Activated CD8-positive, alpha-beta memory T cell treated with anti-CD3 and anti-CD28 coated beads for 36 hours (primary cell): ENCODE measurements around the gene TOP3B. TPM values are rescaled to one million over a fixed set of nuclear protein-coding genes. Genes with fewer than 3 reads are reported as not detected.

Experiments used
- CTCF ChIA-PET: fragments of 350-600 bp; sonication (Branson Sonifier 250); formaldehyde crosslinking; loops from one replicate; lab custom pipeline; 2021; ENCODE audit warnings: antibody characterized with exemption; lab: Charles Lee
- POLR2A ChIA-PET: fragments of 350-600 bp; sonication (Branson Sonifier 250); formaldehyde crosslinking; loops from one replicate; lab custom pipeline; 2021; ENCODE audit warnings: antibody characterized with exemption; lab: Charles Lee
- total RNA-seq, 2 experiments: library from RNA; stranded (reverse); gene quantifications; one replicate each; pipeline ENCODE4 v1.2.3, GENCODE V29; 2021

TOP3B gene
- total RNA-seq, 2 experiments from 2014 or later = 33.2 to 38.8 TPM

DNA sequence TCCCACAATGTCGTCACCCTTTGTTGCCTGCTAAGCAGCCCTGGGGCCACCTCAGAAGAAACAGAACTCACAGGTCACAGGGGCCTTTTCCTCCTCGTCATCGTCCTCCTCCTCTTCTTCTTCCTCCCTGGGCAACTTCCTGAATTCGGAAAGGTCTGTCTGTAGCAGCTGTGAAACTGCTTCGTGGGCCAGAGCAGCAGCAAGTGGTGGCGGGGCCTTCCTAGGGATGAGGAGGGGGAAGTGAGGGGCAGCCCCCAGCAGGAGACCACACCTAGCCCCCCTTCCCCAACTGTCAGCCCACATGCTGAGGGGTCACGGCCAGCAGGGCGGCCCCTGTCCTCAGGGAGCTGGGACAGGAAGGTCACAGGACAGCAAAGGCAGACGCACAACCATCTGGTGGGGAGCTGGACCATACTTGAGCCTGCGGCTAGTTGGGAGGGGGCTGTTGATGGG lies 43.1 kb downstream of the TOP3B start:
- POLR2A ChIA-PET = no interaction called here
- CTCF ChIA-PET = interaction anchor here (0.6 to 8.1 kb wide), 7 partner anchors 11 to 226 kb away, joined by 3 to 72 read pairs (median 6); partner anchors contain the start of gene PPM1F

DNA sequence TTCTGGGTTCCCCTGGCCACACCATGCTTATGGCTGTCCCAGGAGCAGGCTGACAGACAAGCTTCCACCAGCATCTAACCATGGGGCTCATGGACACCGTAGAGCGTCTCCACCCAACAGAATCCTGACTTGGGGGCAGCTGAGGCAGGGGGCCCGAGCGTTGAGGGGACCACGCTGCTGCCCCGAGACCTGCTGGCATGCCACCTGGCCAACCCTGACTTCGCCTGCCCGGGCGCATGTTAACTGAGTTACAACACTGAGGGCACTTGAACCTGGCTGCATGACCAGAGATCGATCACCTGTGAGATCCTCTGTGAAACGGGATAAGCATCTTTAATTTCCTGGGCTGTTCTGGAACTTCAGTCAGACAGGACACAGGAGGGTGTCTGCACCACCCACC lies 43.7 kb downstream of the TOP3B start:
- ChIA-PET POLR2A (no interaction called here), CTCF (interaction anchor here (0.6 to 8.1 kb wide), 13 partner anchors 12 to 270 kb away, joined by 3 to 72 read pairs (median 5); partner anchors contain the start of gene PPM1F)

DNA sequence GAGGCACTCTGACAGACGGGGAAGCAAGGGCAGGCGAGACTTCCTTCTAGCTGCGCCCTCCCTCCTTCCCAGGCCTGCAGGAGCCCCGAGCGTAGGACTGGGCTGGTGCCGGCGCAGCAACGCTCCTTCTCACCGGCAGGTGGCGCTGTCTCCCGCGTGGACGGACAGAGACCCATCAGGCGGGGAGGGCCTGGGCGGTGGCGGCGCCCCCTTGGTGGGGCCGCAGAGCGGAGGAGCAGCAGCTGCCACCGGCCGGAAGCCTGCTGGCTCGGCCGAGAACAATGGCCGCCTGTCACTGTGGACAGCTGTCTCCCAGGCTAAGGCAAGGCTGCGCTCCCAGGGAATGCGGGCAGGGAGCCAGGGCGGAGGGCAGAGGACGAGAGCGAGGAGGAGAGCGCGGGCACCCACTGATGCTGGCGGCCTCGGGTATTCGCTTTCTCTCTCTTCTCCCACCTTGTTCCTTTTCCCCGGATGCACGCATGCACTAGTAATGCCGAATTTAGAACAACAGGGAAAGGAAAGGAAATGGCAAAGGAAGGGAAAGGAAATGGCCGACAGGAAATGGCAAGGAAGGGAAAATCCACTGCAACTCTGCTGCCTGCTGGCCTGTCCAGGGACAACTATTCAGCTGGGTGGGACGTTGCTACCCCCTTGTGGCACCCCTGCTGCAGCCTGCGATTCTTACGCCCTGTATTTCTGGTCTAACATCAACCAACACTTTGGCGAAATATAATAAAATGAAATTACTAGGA lies 44.3 kb downstream of the TOP3B start:
- ChIA-PET CTCF (interaction anchor here (0.5 to 8.1 kb wide), 22 partner anchors 12 to 330 kb away, joined by 3 to 72 read pairs (median 4); partner anchors contain the start of genes PPIL2 and PPM1F), POLR2A (interaction anchor here (0.6 kb wide), 1 partner anchor 24 kb away, joined by 3 read pairs; no protein-coding TSS in a partner anchor)

DNA sequence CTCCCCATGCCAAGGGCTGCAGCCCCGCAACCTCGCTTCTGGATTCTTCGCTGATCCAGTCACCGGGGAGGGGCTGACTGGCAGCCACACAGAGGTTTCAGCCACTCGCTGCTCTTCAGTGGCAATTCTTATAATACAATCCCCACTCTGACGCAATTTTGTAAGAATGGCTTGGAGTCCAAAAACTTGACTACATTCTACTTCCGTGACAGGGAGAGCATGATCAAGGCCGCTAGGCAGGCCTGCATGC lies 44.8 kb downstream of the TOP3B start:
- CTCF ChIA-PET = interaction anchor here (0.5 to 8.1 kb wide), 18 partner anchors 13 to 329 kb away, joined by 3 to 72 read pairs (median 4); partner anchors contain the start of genes PPIL2 and PPM1F
- POLR2A ChIA-PET = interaction anchor here (0.6 kb wide), 1 partner anchor 23 kb away, joined by 3 read pairs; no protein-coding TSS in a partner anchor

DNA sequence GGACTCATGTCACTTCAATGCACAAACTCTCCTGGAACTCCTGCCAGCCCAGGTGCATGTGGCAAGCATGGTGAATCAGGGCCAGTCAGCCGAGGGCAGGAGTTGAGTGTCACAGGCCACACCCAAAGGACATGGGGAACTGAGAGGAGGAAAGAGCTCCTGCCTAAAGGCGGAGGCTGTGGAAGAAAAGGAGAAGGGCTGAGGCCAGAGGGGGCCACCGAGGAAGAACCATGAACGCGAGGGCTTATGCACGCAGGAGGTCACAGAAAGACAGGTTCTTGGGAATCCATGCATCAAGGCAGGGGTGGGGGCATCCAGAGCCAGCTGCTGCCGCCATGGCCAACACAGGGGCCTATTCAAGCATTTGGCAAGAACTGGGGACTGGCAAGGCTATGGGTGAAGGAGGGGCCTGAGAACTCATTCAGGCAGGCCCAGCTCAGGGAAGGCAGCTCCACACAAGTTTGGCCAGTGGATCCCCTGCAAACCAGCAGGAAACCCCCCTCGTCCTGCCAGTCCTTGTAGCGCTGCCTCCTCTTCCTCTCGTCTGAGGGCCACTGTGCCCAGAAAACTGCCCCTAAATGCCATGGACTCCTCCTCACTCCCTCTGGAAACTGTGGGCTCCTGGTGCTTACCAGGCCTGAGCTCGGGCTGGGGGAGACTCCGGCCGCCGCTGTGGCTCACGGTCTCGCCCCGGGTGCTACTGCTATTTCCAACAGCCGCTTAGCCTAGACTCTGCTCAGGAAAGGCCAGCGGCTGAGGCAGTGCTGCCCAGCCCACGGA lies 45.4 kb downstream of the TOP3B start:
- ChIA-PET CTCF (interaction anchor here (0.5 to 8.1 kb wide), 14 partner anchors 14 to 329 kb away, joined by 3 to 72 read pairs (median 4); partner anchors contain the start of gene PPM1F), POLR2A (interaction anchor here (0.6 kb wide), 1 partner anchor 23 kb away, joined by 3 read pairs; no protein-coding TSS in a partner anchor)

DNA sequence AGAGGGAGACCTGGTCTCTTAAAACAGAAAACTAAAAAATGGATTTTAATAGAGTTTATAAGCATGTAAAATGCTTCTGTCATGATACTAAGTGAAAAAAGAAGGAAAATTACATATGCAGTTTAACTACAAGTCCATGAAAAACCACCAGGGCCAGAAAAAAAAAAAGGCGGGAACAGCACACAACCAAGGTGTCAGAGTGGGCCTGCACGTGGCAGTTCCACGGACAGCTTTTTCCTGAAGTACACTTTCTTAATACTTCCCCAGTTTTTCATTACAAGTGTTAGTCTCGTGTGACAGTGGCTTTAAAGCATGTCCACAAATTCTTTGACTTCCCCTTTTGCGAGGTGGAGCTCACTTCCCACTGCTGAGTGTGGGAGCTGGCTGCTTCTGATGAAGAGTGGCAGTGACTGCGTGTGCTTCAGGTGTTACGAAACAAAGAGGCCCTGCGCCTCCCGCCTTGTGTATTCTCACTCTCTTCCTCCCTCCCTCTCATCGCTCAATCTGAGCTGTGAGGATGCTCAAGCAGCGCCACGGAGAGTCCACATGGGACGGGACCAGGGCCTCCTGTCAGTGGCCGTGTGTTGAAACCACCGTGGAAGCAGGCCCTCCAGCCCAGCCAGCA lies 46.3 kb downstream of the TOP3B start:
- ChIA-PET CTCF (interaction anchor here (0.6 to 8.1 kb wide), 2 partner anchors 15 to 221 kb away, joined by 5 to 72 read pairs; partner anchors contain the start of gene PPM1F), POLR2A (no interaction called here)

DNA sequence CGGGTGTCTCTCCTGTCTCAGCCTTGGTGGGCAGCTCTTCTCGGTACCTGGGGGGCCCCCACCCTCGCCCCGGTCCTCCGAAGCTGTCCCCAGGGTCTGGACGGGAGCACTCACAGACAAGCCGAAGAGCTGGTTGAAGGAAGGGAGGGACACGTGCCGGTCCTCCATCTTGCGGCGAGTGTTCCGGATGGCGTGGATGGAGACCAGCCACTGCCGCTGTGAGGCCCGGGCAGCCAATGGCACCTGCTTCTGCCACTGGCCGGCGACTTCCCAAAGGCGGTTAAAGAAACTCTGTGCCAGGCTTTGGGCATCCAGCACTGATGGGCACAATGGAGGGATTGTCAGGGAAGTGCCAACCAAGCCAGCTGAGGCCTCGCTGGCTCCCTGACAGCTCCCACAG lies 48.7 kb downstream of the TOP3B start:
- POLR2A ChIA-PET = no interaction called here
- CTCF ChIA-PET = no interaction called here

DNA sequence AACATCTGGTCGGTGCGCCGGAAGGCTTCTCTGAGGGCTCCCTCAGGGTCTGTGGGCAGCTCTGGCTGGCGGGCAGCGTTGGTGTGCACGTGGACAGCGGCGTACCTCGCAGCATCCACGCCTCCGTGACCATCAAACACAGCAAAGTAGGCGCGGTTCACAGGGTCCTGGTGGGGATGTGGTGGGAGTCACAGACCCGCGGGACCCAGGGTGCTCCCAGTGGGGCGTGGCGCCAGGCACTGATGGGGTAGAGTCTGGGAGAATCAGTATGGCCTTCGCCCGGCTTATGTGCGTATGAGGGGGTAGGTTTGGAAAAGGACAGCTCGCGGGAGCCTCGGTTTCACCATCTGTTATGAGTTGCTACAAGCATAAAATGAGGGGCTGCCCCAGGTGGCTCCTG lies 49.2 kb downstream of the TOP3B start:
- CTCF ChIA-PET = no interaction called here
- POLR2A ChIA-PET = no interaction called here

DNA sequence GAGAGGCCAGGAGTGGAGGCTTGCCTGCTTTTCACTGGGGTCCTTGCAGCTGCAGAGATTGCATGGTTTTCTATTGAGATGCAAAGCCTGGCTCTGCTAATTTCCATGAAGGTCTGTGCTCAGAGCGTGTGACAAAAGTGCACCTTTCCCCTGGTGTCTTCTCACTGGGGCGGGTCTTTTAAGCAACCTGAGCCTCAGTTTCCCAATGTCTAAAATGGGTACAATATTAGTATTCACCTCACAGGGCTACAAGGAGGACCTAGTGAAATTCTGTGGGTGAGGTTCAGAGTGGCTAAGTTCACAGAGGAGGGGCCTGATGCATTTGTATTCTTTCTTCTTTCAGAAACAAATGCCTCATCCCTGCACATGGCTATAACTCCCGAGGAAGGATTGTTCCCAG lies 50.2 kb downstream of the TOP3B start:
- POLR2A ChIA-PET = no interaction called here
- CTCF ChIA-PET = no interaction called here

DNA sequence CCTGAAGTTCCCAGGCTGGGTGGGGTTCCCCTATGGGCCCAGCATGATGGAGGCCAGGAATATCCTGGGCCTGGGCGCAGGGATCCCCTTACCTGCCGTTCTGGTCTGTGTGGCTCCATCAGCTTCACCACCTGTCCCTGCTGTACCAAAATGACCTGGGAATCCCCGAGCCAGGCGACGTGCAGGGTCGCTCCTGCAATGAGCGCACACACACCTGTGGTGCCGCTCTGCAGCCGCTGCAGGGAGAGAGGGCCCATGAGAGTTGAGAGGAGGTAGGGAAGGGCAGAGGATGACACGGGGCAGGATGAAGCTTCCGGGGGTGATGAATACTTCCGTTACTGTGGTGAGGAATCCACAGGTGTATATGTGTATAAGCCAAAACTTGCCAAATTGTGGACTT lies 51.5 kb downstream of the TOP3B start:
- CTCF ChIA-PET = no interaction called here

DNA sequence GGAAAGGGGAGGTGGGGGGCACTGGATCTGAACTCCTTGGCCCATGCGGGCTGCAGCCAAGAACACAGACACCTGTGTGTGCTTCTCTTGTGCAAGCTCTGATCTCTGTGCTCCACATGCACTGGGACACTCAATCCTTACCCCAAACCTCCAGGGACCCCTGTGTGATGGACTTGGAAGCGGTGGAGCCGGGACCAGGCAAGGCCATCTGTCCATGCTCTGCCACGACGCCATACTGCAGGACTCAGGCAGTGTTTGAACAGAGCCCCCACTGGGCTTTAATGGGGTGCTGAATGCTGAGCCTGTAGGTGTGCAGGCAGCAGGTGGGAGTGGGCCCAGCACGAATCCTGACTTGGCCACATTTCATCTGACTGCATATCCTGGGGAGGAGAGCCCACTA lies 53.3 kb downstream of the TOP3B start:
- ChIA-PET CTCF (no interaction called here), POLR2A (no interaction called here)

More for the DNA sequence above, 51.5 kb downstream of the TOP3B start:
- POLR2A ChIA-PET = no interaction called here

DNA sequence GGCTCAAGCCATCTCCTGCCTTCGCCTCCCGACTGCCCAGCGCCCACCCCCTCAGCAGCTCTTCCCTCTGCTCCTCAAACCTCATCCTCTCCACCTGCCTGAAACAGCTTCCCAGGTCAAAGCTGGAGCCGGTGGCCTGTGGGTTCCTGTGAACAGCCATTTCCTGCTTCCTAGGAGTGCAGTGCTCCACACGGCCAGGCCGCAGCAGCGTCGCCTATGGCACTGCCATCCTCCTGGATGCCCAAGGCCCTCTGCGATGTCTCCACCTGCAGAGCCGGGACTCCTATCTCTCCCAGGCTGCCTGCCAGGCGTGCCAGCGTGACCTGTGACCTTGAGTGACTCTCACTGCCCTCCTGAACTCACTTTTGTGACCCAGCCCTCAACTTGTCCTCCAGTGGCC lies 54.5 kb downstream of the TOP3B start:
- CTCF ChIA-PET = no interaction called here
- POLR2A ChIA-PET = no interaction called here

DNA sequence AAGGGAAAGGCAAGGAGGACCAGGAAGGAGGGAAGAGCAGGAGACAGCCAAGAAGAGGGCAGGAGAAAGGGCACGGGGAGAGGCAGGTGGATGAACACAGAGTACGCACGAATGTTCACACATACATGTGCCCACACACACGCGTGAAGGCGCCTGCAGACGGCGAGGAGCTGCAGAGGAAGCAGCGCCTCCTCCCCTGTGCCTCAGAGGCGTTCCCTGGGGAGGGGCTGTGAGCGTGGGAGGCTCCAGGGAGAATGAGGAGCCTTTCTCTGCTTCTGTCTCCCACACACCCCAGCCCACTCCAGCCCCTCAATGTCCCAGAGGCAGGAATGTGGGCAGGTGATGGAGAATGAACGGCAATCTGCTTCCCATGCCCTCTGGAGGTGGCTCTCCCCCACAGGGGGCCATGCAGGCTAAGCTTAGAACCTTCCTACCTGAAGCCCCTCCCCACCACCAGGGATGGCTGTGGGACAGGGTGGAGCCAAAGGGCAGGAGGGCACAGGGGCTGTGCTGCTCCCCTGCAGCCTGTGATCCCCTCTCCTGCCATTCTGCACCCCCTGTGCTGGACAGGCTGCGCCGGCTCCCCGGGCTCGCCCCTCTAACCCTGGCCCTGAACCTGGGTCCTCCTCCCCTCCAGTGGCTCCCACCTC lies 55.3 kb downstream of the TOP3B start:
- POLR2A ChIA-PET = no interaction called here
- CTCF ChIA-PET = interaction anchor here (2.0 kb wide), 1 partner anchor 11 kb away, joined by 6 read pairs; no protein-coding TSS in a partner anchor

DNA sequence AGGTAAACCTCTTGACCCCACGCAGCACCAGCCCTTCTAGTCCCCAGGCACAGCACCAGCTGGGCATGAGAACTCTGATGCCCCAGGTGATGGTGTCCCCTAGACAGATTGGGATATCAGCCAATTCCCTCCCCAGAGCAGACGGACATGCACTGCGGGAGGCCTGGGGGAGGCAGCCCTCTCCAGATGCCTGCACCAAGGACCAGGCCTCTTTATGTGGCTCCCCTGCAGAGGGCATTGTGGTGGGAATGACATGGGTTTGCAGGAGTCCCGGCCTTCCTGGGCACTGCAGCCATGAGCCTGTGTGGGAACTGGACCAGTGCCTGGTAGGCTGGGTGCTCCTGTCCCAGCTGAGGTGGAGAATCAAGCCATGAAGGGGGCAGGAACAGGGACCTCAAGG lies 55.9 kb downstream of the TOP3B start:
- CTCF ChIA-PET = interaction anchor here (0.8 to 2.0 kb wide), 2 partner anchors 12 to 27 kb away, joined by 5 to 6 read pairs; no protein-coding TSS in a partner anchor
- POLR2A ChIA-PET = no interaction called here

DNA sequence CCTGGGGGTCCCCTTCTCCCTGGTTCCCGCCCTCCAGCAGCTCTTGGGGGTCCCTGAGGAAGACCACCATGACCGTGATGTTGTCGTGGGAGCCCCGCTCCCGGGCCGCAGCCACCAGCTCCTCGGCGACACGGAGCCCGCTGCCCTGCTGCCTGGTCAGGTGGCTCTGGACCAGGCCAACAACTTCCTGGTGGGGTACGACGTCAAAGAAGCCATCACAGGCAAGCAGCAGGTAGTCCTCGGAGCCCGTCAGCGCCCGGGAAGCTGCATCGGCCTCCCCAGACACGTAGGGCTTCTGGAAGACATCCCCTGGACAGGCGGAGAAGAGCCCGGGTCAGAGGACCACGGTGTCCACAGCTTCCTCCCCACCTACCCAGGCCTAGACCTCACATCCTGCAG lies 59.4 kb downstream of the TOP3B start:
- ChIA-PET CTCF (no interaction called here), POLR2A (no interaction called here)

DNA sequence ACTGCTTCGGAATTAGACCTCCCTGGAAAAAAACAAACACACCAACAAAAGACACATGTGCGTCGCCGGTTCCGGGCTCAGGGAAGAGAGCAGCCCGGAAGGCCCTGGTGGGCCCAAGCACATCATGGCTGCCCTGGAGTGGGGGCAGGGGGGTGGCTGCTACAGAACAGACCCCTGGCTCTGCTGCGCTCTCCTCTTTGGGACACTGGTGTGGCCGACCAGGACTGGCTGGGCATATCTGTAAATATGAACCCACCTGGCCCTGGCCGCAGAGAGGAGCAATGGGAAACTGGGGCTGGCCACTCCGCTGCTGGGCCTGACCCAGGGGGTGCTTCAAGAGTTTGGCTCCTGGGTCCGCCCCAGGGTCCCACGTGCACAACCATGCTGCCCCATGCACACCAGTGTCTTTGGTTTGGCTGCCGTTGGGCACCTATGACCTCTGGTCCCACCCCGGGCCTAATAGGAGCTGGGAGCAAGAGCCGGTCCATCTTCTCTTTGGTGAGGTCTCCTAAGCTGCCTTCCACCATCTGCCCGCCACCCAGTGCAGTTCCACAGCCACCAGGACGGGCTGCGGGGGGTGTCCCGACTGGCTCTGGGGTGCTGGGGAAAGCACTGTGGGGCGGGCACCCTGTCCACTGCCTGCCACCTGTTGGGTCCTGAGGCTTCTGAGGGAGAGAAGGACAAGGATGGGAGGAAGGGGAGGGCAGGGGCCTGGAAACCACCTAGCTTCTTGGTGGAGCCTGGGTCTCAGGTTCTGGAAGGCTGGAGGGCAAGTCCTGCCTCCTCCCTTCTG lies 60.0 kb downstream of the TOP3B start:
- ChIA-PET CTCF (no interaction called here), POLR2A (no interaction called here)

DNA sequence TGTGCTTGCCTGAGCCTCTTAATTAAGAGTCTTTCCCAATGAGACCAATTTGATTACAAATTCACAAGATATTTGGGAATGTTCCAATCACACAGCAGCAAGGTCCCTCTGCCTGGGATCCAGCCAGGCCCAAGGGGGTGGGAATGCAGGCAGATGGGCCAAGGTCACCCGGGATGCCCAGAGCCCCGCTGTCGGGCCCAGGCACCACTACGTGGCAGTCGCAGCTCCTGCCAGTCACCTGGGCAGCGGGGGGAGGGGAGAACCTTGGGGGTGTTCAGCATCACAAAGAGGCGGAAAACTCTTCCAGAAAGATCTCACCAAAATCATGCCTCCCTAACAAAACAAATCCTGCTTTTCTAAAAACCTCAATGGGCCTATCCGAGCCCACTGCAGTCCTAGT lies 60.9 kb downstream of the TOP3B start:
- CTCF ChIA-PET = no interaction called here
- POLR2A ChIA-PET = no interaction called here

DNA sequence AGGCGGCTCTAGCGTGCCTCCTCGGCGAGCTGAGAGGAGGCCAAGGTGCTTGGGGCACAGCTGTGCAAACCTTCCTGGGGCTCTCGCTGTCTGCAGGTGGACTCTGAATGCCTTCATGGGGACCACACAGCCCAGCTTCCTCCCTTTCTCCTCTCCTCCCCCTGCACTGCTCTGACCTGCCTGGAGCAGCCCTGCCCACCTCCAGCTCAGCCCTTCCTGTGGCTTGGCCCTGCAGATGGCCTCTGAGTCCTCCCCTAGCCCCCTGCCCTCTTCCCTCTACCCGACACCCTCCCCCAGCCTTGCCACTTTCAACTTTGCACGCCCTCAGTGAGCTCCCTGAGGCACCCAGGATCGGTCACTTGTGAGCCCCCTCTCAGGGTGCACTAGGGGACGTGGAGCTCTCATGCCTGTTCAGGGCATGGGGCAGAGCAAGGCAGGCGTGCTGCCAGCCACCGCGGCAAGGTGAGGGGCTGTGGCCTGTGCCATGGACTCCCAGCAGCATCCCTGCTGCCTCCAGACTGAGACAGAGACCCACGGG lies 61.3 kb downstream of the TOP3B start:
- POLR2A ChIA-PET = no interaction called here
- CTCF ChIA-PET = no interaction called here
